HepG2 (cell line): ENCODE results near the gene RAB8A. TPM values are rescaled to one million over a fixed set of nuclear protein-coding genes. Genes with fewer than 3 reads are reported as not detected.

Experiments
- ATF3 ChIP-seq: sonication (generic); formaldehyde crosslinking; IDR thresholded peaks from 2 replicates; pipeline ENCODE4 v1.4.0; 2020; ENCODE audit warnings: missing genetic modification reagents
- FOSL2 ChIP-seq: sonication (generic); formaldehyde crosslinking; IDR thresholded peaks from 2 replicates; pipeline ENCODE4 v1.4.0; 2020; ENCODE audit warnings: missing genetic modification reagents
- HDAC1 ChIP-seq: sonication (generic); formaldehyde crosslinking; IDR thresholded peaks from 2 replicates; pipeline ENCODE4 v1.5.1; 2020; ENCODE audit warnings: mild to moderate bottlenecking, missing genetic modification reagents
- HNF1B ChIP-seq: sonication (generic); formaldehyde crosslinking; IDR thresholded peaks from 2 replicates; pipeline ENCODE4 v1.5.1; 2020; ENCODE audit warnings: mild to moderate bottlenecking, moderate library complexity, missing genetic modification reagents
- HNRNPLL ChIP-seq: fragments of 200-400 bp; formaldehyde crosslinking; IDR thresholded peaks from 2 replicates; pipeline ENCODE4 v1.6.1; 2017; ENCODE audit warnings: mild to moderate bottlenecking, low read depth, low read length; ENCODE audit not compliant: poor library complexity, severe bottlenecking
- KDM6A ChIP-seq: IDR thresholded peaks from 2 replicates; pipeline ENCODE4 v1.6.1; 2016; ENCODE audit warnings: low read depth
- MED13 ChIP-seq: sonication (generic); formaldehyde crosslinking; IDR thresholded peaks from 2 replicates; pipeline ENCODE4 v1.5.0; 2020; ENCODE audit warnings: missing genetic modification reagents
- MXD1 ChIP-seq: sonication (generic); formaldehyde crosslinking; IDR thresholded peaks from 2 replicates; pipeline ENCODE4 v1.4.0; 2020; ENCODE audit warnings: mild to moderate bottlenecking, missing genetic modification reagents
- NFKB2 ChIP-seq: sonication (generic); formaldehyde crosslinking; IDR thresholded peaks from 2 replicates; pipeline ENCODE4 v1.4.0; 2020; ENCODE audit warnings: missing genetic modification reagents, borderline replicate concordance
- POGK ChIP-seq: sonication (generic); formaldehyde crosslinking; conservative IDR thresholded peaks from 2 replicates; pipeline ENCODE4 v1.8.0; 2022; ENCODE audit warnings: mild to moderate bottlenecking, moderate library complexity, missing genetic modification reagents
- SALL1 ChIP-seq: sonication (generic); formaldehyde crosslinking; IDR thresholded peaks from 2 replicates; pipeline ENCODE4 v1.8.0; 2022; ENCODE audit warnings: mild to moderate bottlenecking, missing genetic modification reagents
- ZFX ChIP-seq: sonication (generic); formaldehyde crosslinking; IDR thresholded peaks from 2 replicates; pipeline ENCODE4 v1.4.0; 2020; ENCODE audit warnings: mild to moderate bottlenecking, low read depth, missing genetic modification reagents, moderate library complexity
- ZNF687 ChIP-seq: sonication (generic); formaldehyde crosslinking; IDR thresholded peaks from 2 replicates; pipeline ENCODE4 v1.5.1; 2020; ENCODE audit warnings: mild to moderate bottlenecking, missing genetic modification reagents, moderate library complexity
- ZNF878 ChIP-seq: sonication (generic); formaldehyde crosslinking; IDR thresholded peaks from 2 replicates; pipeline ENCODE4 v1.8.1; 2023; ENCODE audit warnings: mild to moderate bottlenecking, missing genetic modification reagents, moderate library complexity
- ZXDC ChIP-seq: sonication (generic); formaldehyde crosslinking; IDR thresholded peaks from 2 replicates; pipeline ENCODE4 v1.5.0; 2020; ENCODE audit warnings: mild to moderate bottlenecking, missing genetic modification reagents
- polyA plus RNA-seq, 8 experiments: library from polyadenylated mRNA; depleted of rRNA in 3 of 8; stranded (reverse) in 7 of 8; unstranded in 1 of 8; fragments of >200 nt; fragmentation: Illumina TruSeq in 4 of 8; extraction: Trizol in 4 of 8; gene quantifications; 2 replicates each; pipeline versions ENCODE4 v1.2.1 to v1.2.3, GENCODE V29; 2011 to 2016; ENCODE audit warnings: low read depth in 4 of 8, missing spikeins in 1 of 8, mixed read lengths in 1 of 8; ENCODE audit not compliant: insufficient read depth in 1 of 8
- total RNA-seq, 5 experiments: library from RNA; depleted of rRNA; stranded (reverse); fragments of >200 nt; fragmentation: Illumina TruSeq; extraction: Trizol; gene quantifications; 2 replicates each; pipeline ENCODE4 v1.2.3, GENCODE V29; 2016; ENCODE audit warnings: low read depth in 1 of 5

Gene RAB8A
- total and polyA plus RNA-seq, 2 of the 13 experiments (the other 11 are each of a cell fraction or from before 2014, with no cell fraction given): 36.7 to 45.0 TPM

- TF ChIP-seq ZNF878 (peak; percentile 86), HDAC1 (0 out of 2 replicates have a peak, but pooled peaks have one; percentile 41), HNF1B (CRISPR knock-in tag) (0 out of 2 replicates have a peak, but pooled peaks have one; percentile 59), HNRNPLL (peak; percentile 47), POGK (CRISPR knock-in tag) (peak; percentile 84), SALL1 (CRISPR knock-in tag) (peak; percentile 27; the same call in 1 of the 2 replicates), FOSL2 (CRISPR knock-in tag) (peak; percentile 28; the same call in 1 of the 2 replicates), NFKB2 (CRISPR knock-in tag) (0 out of 2 replicates have a peak, but pooled peaks have one; percentile 28), ZNF687 (peak; percentile 74), KDM6A (CRISPR knock-in tag) (no peak), MED13 (CRISPR knock-in tag) (0 out of 2 replicates have a peak, but pooled peaks have one; percentile 49), ZFX (CRISPR knock-in tag) (peak; percentile 71), MXD1 (CRISPR knock-in tag) (no peak; the same call in 1 of the 2 replicates), ZXDC (CRISPR knock-in tag) (peak; percentile 86; the same call in 1 of the 2 replicates), ATF3 (CRISPR knock-in tag) (peak; percentile 80)
Observed at GRCh38 chr19:16076154-16076957, 35.3 kb upstream of the RAB8A start, which contains the start of gene TPM4 (continued).
